GM12865 (cell line): ENCODE results near the gene CCDC157.

Experiments
- DNase-seq: peaks from one replicate; pipeline ENCODE4 v3.0.0; 2010; ENCODE audit warnings: low read depth
- H3K4me3 ChIP-seq: 2 replicates; pipeline ENCODE4 v1.5.1; 2011; ENCODE audit warnings: mild to moderate bottlenecking, low read depth, low read length, control low read depth
- TF ChIP-seq, protein P1 (sequence below): IDR thresholded peaks from 2 replicates; pipeline ENCODE4 v1.5.1; 2011; ENCODE audit warnings: low read length, control low read depth, low read depth, inconsistent platforms; ENCODE audit not compliant: insufficient read depth; ENCODE audit errors: missing control alignments

Gene CCDC157

DNA sequence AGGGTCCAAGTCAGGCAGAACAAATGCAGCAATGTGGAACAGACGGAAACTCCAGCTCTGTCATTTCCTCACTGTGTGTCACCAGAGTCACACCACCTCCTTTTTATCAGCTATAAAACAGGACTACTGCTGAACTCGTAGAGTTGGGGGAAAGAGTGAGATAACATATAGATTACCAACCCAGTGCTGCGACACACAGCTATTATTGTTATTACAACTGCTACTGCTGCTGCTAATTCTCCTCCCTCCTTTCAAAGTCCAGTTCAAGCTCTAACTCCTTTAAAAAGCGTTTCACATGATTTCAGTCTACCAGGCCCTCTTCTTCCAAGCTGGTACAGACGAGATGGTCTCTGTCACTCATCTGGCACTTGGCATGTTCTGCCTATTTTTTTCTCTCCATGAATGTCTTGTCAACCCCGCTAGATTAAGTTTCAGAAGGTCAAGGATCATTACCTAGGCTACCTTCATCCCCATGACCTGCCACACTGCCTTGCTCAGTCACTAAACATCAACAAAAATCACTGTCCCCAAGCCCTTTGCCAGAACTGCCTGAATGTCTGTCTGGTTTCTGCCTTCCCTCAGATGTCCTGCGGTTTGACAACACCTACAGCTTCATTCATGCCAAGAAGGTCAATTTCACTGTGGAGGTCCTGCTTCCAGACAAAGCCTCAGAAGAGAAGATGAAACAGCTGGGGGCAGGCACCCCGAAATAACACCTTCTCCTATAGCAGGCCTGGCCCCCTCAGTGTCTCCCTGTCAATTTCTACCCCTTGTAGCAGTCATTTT lies 65.1 kb downstream of the CCDC157 start:
- peak overlapping the region; percentile 83 for H3K4me3 ChIP-seq
- TF ChIP-seq, protein P1, sequence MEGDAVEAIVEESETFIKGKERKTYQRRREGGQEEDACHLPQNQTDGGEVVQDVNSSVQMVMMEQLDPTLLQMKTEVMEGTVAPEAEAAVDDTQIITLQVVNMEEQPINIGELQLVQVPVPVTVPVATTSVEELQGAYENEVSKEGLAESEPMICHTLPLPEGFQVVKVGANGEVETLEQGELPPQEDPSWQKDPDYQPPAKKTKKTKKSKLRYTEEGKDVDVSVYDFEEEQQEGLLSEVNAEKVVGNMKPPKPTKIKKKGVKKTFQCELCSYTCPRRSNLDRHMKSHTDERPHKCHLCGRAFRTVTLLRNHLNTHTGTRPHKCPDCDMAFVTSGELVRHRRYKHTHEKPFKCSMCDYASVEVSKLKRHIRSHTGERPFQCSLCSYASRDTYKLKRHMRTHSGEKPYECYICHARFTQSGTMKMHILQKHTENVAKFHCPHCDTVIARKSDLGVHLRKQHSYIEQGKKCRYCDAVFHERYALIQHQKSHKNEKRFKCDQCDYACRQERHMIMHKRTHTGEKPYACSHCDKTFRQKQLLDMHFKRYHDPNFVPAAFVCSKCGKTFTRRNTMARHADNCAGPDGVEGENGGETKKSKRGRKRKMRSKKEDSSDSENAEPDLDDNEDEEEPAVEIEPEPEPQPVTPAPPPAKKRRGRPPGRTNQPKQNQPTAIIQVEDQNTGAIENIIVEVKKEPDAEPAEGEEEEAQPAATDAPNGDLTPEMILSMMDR, result no peak
- DNase-seq, result no peak

DNA sequence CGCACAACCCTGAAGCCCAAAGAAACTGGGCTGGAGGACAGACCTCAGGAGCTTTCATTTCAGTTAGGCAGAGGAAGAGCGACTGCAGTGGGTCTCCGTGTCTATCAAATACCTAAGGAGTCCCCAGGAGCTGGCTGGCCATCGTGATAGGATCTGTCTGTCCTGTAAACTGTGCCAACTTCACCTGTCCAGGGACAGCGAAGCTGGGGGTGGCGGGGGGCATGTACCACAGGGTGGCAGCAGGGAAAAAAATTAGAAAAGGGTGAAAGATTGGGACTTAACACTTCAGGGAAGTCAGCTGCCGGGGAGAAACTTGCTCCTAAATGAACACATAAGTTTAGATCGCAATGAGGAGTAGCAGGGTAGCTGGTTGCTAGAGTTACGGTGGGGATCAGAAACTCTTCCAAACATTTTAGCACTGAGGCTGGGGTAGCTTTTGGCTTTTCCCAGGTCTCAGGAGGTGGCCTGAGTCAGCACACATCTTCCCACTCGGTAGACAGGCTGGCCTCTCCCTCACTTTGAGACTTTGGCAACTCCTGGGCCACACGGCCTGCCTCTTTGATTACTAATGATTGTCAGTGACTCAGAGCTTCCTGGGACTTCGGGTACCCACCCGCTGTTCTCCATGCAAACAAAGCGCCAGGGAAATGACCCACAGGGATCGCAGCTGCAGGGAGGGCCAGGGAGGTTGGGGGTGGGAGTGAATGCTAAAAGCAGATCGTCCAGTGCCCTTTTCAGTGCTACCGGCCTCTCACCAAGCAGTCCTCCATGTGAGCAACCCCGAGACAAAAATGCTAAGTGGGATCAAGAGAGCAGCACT lies 65.9 kb downstream of the CCDC157 start:
- no peak for DNase-seq
- TF ChIP-seq, protein P1, result no peak
- H3K4me3 ChIP-seq, result peak overlapping the region; percentile 83

DNA sequence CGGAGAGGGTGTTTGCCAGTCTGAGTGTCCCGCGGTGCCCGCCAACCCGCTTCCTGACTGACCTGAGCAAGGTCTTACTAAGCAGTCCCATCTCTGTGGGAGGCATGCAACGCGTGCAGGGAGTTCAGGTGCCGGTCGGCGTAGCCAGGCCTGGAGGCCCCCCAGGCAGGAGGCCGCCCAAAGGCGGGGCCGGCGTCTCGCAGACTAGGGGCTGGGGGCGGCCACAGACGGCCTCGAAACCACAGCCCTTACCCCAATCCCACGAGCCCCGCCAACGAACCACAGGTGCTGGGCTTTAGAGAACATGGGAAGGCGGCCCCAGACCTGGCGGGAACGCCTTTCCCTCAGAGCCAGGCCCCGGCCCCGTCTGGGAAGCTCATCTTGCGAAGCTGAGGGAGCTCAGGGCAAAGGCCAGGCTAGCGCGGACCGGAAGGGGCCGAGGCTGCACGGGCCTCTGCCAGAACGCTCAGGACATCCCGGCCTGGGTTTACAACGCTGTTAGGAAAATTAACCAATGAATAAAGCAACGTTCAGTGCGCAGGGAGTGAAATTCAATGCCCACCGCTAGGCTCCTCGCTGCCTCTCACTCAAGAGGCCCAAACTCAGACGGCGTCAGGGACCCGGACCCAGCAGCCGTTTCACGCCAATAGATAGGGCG lies 66.6 kb downstream of the CCDC157 start:
- TF ChIP-seq, protein P1, result no peak
- peak overlapping the region; percentile 83 for H3K4me3 ChIP-seq
- peak; percentile 56 for DNase-seq

DNA sequence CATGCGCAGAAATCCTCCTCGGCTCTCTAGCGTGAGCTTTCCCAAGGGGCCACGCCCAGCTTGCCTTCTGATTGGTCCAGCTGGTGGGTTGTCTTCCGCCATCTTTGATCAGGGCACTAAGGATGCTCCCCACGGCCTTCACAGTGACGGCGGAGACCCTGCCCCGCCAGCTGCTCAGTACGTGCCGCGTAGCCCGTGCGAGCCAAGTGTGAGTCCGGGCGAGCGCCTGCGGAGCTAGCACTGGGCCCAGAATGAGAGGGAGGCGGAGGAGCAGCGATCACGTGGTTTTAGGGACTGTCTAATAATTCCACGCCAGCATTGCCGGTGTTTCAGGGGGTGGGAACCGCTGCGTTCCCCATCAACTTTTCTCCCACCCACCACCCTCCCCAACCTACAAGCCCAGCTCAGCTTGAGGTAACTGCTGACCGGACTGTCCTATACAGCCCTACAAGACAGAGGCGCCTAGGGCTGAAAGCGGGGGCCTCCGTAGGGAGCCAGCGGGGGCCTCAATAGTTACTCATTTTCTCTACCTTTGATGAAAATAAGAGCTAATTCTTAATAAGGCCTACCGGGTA lies 67.2 kb downstream of the CCDC157 start:
- peak; percentile 100 for DNase-seq
- TF ChIP-seq, protein P1, result no peak
- H3K4me3 ChIP-seq, result peak overlapping the region; percentile 83

- peak overlapping the region; percentile 64 for H3K4me3 ChIP-seq
- TF ChIP-seq, protein P1, result peak; percentile 14
- peak; percentile 56 for DNase-seq
Measured at GRCh38 chr22:30424534-30425326, 67.9 kb downstream of the CCDC157 start.

DNA sequence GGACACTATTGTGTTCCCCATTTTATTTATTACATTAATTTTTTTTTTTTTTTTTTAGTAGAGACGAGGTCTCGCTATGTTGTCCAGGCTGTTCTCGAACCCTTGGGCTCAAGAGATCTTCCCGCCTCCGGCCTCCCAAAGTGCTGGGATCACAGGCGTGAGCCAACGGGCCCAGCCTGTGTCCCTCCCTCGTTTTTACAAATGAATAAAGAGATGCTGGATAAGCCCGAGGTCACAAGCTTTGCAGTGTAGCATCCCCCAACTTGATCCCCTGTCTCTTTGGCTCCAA lies 68.5 kb downstream of the CCDC157 start:
- TF ChIP-seq, protein P1, result no peak
- DNase-seq, result no peak
- H3K4me3 ChIP-seq, result peak overlapping the region; percentile 64
